Thyroid gland (tissue), 4 donors: ENCODE data around the gene RGS11.

Experiments used
- POLR2A ChIP-seq, 2 donors: fragments of 450-650 bp; IDR thresholded peaks; one replicate each; pipeline ENCODE4 v1.6.1; 2017; ENCODE audit warnings: antibody characterized with exemption in 2 of 2, mild to moderate bottlenecking in 2 of 2, moderate library complexity in 1 of 2
- TF ChIP-seq, protein P1 (sequence below), 6 experiments: fragments of 200-600 bp in 3 of 6; fragments of 450-650 bp in 3 of 6; sonication (generic) in 3 of 6; IDR thresholded peaks; one replicate each; pipeline ENCODE4 v1.5.1; 2016 to 2019; ENCODE audit warnings: antibody characterized with exemption in 6 of 6, mild to moderate bottlenecking in 2 of 6, inconsistent platforms in 1 of 6, moderate library complexity in 1 of 6

DNA sequence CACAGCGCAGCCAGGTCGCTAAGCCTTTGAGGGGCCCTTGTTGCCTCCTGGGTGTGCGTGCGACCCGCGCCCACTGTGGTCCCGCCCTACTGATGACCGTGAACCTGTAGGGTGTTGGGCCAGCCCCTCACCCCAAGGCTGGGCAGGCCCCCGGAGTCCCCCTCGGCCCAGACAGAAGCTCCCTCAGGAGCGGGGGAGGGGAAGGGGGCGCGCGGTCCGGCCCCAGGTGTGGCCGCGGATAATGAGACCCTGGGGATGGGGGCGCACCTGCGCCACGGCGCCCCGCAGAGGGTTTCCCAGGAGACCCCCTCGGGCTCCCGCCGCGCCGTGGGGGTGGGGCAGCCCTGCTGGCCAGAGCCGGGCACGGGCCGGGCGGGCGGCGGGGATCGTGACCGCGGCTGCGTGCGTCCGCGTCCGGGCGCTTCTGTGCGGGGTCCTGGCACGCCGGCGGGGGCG is 4.3 kb upstream of the RGS11 start:
- TF ChIP-seq, protein P1, sequence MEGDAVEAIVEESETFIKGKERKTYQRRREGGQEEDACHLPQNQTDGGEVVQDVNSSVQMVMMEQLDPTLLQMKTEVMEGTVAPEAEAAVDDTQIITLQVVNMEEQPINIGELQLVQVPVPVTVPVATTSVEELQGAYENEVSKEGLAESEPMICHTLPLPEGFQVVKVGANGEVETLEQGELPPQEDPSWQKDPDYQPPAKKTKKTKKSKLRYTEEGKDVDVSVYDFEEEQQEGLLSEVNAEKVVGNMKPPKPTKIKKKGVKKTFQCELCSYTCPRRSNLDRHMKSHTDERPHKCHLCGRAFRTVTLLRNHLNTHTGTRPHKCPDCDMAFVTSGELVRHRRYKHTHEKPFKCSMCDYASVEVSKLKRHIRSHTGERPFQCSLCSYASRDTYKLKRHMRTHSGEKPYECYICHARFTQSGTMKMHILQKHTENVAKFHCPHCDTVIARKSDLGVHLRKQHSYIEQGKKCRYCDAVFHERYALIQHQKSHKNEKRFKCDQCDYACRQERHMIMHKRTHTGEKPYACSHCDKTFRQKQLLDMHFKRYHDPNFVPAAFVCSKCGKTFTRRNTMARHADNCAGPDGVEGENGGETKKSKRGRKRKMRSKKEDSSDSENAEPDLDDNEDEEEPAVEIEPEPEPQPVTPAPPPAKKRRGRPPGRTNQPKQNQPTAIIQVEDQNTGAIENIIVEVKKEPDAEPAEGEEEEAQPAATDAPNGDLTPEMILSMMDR (IDR thresholded peaks at IDR 0.05): no peak
- no peak for TF ChIP-seq POLR2A (IDR thresholded peaks at IDR 0.05)
